WTC11 (cell line): ENCODE measurements around the gene HDC.

Source experiments
- ESRRA ChIP-seq: sonication (generic); formaldehyde crosslinking; IDR thresholded peaks from 2 replicates; pipeline ENCODE4 v1.8.1; 2022; ENCODE audit warnings: mild to moderate bottlenecking, missing genetic modification reagents, borderline replicate concordance
- FOXK1 ChIP-seq: sonication (generic); formaldehyde crosslinking; IDR thresholded peaks from 2 replicates; pipeline ENCODE4 v1.8.0; 2022; ENCODE audit warnings: mild to moderate bottlenecking, moderate library complexity, missing genetic modification reagents
- MYBL2 ChIP-seq: sonication (generic); formaldehyde crosslinking; IDR thresholded peaks from 2 replicates; pipeline ENCODE4 v1.8.1; 2023; ENCODE audit warnings: mild to moderate bottlenecking, moderate library complexity, missing genetic modification reagents
- NFYB ChIP-seq: sonication (generic); formaldehyde crosslinking; conservative IDR thresholded peaks from 2 replicates; pipeline ENCODE4 v1.8.0; 2022; ENCODE audit warnings: low read depth, missing genetic modification reagents
- NR3C1 ChIP-seq: sonication (generic); formaldehyde crosslinking; conservative IDR thresholded peaks from 2 replicates; pipeline ENCODE4 v1.8.1; 2023; ENCODE audit warnings: low read depth, mild to moderate bottlenecking, missing genetic modification reagents
- TF ChIP-seq, protein P1 (sequence below): fragments of 200-600 bp; IDR thresholded peaks from 2 replicates; pipeline ENCODE4 v1.8.0; 2022; ENCODE audit warnings: antibody characterized with exemption
- TF ChIP-seq, protein P2 (sequence below): sonication (generic); formaldehyde crosslinking; IDR thresholded peaks from 2 replicates; pipeline ENCODE4 v1.8.0; 2022; ENCODE audit warnings: mild to moderate bottlenecking, missing genetic modification reagents
- TF ChIP-seq, protein P3 (sequence below): sonication (generic); formaldehyde crosslinking; IDR thresholded peaks from 2 replicates; pipeline ENCODE4 v1.8.1; 2023; ENCODE audit warnings: mild to moderate bottlenecking, missing genetic modification reagents, moderate library complexity
- TF ChIP-seq, protein P4 (sequence below): sonication (generic); formaldehyde crosslinking; IDR thresholded peaks from 2 replicates; pipeline ENCODE4 v1.8.1; 2022; ENCODE audit warnings: low read depth, missing genetic modification reagents, borderline replicate concordance

DNA sequence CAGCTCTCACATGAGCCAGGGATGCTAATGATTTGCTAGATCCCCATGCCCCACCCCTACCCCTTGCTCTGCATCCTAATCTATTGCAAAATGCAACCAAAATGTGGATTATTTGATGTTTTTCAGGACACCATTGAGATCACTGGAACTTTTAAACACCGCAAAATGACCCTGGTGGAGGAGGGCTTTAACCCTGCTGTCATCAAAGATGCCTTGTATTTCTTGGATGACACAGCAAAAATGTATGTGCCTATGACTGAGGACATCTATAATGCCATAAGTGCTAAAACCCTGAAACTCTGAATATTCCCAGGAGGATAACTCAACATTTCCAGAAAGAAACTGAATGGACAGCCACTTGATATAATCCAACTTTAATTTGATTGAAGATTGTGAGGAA, 29.7 kb downstream of the HDC start:
- TF ChIP-seq, protein P1, sequence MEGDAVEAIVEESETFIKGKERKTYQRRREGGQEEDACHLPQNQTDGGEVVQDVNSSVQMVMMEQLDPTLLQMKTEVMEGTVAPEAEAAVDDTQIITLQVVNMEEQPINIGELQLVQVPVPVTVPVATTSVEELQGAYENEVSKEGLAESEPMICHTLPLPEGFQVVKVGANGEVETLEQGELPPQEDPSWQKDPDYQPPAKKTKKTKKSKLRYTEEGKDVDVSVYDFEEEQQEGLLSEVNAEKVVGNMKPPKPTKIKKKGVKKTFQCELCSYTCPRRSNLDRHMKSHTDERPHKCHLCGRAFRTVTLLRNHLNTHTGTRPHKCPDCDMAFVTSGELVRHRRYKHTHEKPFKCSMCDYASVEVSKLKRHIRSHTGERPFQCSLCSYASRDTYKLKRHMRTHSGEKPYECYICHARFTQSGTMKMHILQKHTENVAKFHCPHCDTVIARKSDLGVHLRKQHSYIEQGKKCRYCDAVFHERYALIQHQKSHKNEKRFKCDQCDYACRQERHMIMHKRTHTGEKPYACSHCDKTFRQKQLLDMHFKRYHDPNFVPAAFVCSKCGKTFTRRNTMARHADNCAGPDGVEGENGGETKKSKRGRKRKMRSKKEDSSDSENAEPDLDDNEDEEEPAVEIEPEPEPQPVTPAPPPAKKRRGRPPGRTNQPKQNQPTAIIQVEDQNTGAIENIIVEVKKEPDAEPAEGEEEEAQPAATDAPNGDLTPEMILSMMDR: no peak
- TF ChIP-seq NR3C1 (CRISPR knock-in tag): no peak
- no peak for TF ChIP-seq ESRRA
- TF ChIP-seq, protein P2, sequence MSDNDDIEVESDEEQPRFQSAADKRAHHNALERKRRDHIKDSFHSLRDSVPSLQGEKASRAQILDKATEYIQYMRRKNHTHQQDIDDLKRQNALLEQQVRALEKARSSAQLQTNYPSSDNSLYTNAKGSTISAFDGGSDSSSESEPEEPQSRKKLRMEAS: no peak
- TF ChIP-seq, protein P3, sequence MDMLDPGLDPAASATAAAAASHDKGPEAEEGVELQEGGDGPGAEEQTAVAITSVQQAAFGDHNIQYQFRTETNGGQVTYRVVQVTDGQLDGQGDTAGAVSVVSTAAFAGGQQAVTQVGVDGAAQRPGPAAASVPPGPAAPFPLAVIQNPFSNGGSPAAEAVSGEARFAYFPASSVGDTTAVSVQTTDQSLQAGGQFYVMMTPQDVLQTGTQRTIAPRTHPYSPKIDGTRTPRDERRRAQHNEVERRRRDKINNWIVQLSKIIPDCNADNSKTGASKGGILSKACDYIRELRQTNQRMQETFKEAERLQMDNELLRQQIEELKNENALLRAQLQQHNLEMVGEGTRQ (CRISPR knock-in tag): no peak
- TF ChIP-seq MYBL2: no peak
- no peak for TF ChIP-seq FOXK1 (CRISPR knock-in tag)
- TF ChIP-seq NFYB: no peak
- TF ChIP-seq, protein P4, sequence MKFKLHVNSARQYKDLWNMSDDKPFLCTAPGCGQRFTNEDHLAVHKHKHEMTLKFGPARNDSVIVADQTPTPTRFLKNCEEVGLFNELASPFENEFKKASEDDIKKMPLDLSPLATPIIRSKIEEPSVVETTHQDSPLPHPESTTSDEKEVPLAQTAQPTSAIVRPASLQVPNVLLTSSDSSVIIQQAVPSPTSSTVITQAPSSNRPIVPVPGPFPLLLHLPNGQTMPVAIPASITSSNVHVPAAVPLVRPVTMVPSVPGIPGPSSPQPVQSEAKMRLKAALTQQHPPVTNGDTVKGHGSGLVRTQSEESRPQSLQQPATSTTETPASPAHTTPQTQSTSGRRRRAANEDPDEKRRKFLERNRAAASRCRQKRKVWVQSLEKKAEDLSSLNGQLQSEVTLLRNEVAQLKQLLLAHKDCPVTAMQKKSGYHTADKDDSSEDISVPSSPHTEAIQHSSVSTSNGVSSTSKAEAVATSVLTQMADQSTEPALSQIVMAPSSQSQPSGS: no peak
